Vagina (tissue), 2 donors: ENCODE results near the gene AP2B1.

Experiments
- POLR2A ChIP-seq, 2 donors: fragments of 450-650 bp; IDR thresholded peaks; one replicate each; pipeline ENCODE4 v1.6.1; 2017; ENCODE audit warnings: antibody characterized with exemption in 2 of 2, mild to moderate bottlenecking in 2 of 2, moderate library complexity in 2 of 2
- TF ChIP-seq, protein P1 (sequence below), 3 experiments: fragments of 450-650 bp in 2 of 3; fragments of 200-600 bp in 1 of 3; sonication (generic) in 1 of 3; IDR thresholded peaks; one replicate each; pipeline ENCODE4 v1.5.1; 2017 to 2019; ENCODE audit warnings: antibody characterized with exemption in 3 of 3, mild to moderate bottlenecking in 2 of 3, moderate library complexity in 2 of 3

DNA sequence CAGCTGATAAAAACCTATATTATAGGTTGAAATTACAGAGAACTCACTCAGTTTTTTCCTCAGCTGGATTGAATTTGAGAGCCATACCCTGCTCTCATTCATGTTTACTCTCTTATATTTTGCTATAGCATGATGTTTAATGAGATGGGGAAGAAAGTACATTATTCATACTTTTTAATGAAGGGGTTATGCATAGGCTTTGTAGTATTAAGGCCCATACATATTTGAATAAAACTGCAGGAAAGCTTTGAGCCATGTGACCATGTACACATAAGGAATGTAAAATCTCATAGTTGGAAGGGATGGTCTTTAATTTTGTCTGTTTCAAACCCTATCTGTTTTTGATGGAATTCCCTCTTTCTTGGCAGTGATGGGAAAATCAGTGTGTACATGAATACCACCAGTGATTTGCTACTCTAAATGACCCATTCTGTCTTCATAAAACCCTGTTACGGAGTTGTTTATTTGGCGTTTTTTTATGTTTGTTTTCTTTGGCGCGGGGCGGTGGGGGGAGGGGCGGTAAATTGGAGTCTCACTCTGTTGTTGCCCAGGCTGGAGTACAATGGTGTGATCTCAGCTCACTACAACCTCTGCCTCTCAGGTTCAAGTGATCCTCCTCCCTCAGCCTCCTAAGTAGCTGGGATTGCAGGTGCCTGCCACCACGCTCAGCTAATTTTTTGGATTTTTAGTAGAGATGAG is 105.5 kb downstream of the AP2B1 start:
- TF ChIP-seq, protein P1, sequence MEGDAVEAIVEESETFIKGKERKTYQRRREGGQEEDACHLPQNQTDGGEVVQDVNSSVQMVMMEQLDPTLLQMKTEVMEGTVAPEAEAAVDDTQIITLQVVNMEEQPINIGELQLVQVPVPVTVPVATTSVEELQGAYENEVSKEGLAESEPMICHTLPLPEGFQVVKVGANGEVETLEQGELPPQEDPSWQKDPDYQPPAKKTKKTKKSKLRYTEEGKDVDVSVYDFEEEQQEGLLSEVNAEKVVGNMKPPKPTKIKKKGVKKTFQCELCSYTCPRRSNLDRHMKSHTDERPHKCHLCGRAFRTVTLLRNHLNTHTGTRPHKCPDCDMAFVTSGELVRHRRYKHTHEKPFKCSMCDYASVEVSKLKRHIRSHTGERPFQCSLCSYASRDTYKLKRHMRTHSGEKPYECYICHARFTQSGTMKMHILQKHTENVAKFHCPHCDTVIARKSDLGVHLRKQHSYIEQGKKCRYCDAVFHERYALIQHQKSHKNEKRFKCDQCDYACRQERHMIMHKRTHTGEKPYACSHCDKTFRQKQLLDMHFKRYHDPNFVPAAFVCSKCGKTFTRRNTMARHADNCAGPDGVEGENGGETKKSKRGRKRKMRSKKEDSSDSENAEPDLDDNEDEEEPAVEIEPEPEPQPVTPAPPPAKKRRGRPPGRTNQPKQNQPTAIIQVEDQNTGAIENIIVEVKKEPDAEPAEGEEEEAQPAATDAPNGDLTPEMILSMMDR (IDR thresholded peaks at IDR 0.05), result no peak
- no peak for TF ChIP-seq POLR2A (IDR thresholded peaks at IDR 0.05)
